NT2/D1 (cell line): ENCODE results near the gene SMPD2.

ENCODE experiments used
- SUZ12 ChIP-seq: IDR thresholded peaks from 2 replicates; pipeline ENCODE4 v1.6.1; 2011; ENCODE audit not compliant: insufficient read length, insufficient read depth; ENCODE audit errors: extremely low read depth
- YY1 ChIP-seq: IDR thresholded peaks from 2 replicates; pipeline ENCODE4 v1.6.1; 2011; ENCODE audit not compliant: insufficient read length, insufficient read depth
- ZNF274 ChIP-seq: IDR thresholded peaks from 2 replicates; pipeline ENCODE4 v1.6.1; 2011; ENCODE audit warnings: mild to moderate bottlenecking, low read depth, low read length

GRCh38 chr6:109446072-109446471 lies 5.5 kb downstream of the SMPD2 start:
- no peak for TF ChIP-seq YY1
- TF ChIP-seq ZNF274: no peak
- no peak for TF ChIP-seq SUZ12
